GM18868 (cell line): ENCODE results near the gene FAM53B.
"Not testable (repeated sequence)": the region's sequence is repeated elsewhere in the genome, so short reads cannot be mapped to it uniquely, and the experiment has no call there.

Source experiments
- ATAC-seq: cut with Tn5 transposase; IDR thresholded peaks from one replicate; pipeline ENCODE4 v1.9.1; 2021; ENCODE audit warnings: mild to moderate bottlenecking, moderate library complexity; ENCODE audit not compliant: unreplicated experiment

Gene FAM53B

DNA sequence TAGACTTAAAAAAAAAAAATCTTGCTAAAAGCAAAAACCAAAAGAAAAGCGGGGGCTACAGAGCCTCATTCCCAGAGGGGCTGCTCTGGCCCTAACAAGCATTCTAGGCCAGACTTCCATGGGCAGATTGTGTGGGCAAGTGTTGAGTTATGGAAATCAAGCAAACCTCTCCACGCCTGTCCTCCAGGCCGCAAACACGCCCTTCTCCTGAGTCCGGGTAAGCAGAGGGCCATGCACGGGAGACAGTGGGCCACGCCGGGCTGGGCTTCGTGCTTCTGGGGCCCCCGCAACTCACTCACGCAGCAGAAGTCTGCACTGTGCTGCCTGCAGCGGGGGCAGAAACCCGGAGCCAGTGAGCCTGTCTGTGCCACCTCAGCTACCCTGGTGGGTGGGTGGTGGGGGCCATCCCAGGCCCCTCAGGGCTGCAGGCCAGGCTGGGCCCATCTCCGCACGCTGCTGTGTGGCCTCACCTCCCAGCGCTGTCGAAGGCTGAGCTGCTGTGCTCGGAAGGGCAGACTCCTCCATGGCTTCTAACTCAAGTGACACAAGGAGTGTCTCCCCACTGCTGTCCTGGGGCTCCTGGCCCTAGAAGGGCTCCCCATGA is 125.6 kb downstream of the FAM53B start:
- ATAC-seq, result no peak

DNA sequence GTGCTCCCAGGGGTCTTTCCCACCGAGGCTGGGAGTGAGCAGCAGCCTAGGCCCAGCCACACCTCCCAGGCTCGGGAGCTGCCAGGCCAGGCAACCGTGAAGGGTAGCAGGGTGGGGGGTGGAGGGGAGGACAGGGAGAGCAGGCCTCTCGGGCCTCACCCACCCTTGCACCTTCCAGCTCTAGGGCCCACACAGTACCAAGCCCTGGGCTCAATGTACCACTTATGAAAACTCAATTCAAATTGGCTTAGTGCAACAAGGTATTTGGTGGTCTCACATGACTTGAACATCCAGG is 127.4 kb downstream of the FAM53B start:
- no peak for ATAC-seq

DNA sequence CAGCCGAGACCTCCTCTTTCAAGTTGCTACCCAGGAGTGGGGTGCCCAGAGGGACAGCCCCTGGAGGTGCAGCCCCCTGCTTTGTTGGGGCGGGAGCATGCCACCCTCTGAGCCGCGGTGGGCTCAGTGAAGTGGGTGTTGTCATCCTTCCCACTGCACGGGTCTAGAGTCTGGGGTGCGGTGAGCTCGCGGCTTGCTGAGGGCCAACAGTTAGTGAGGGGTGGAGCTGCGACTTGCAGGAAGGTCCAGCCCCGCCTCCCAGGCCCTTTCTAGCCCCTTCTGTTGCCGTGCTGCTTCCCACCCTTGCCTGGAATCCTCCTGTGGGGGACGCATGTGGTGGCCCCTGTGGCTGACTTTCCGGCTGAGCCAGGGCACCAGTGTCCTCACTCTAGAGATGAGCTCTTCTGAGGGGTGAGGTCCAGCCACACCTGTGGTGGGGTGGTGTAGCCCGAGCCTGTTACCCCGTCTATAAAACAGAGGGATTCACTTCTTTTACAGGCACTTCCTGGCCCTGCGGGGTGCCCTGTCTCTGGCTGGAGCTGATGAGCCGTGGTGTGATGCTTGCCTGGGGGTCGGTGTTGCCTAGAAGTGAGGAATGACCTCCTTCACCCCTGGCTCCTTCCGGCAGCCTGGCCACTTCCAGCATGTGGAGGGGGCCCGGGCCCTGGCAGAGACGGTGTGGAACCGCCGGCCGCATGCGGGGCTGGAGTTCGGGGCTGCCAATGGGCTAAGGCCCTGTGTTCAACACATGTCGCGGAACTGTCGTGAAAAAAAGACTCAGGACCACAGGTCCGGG is 127.9 kb downstream of the FAM53B start:
- no peak for ATAC-seq

DNA sequence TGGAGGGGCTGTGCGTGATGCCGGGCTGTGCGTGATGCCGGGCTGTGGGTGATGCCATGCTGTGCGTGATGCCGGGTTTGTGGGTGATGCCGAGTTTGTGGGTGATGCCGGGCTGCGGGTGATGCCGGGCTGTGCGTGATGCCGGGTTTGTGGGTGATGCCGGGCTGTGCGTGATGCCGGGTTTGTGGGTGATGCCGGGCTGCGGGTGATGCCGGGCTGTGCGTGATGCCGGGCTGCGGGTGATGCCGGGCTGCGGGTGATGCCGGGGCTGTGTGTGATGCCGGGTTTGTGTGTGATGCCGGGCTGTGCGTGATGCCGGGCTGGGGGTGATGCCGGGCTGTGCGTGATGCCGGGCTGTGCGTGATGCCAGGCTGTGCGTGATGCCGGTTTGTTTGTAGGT is 128.9 kb downstream of the FAM53B start:
- ATAC-seq, result no peak

DNA sequence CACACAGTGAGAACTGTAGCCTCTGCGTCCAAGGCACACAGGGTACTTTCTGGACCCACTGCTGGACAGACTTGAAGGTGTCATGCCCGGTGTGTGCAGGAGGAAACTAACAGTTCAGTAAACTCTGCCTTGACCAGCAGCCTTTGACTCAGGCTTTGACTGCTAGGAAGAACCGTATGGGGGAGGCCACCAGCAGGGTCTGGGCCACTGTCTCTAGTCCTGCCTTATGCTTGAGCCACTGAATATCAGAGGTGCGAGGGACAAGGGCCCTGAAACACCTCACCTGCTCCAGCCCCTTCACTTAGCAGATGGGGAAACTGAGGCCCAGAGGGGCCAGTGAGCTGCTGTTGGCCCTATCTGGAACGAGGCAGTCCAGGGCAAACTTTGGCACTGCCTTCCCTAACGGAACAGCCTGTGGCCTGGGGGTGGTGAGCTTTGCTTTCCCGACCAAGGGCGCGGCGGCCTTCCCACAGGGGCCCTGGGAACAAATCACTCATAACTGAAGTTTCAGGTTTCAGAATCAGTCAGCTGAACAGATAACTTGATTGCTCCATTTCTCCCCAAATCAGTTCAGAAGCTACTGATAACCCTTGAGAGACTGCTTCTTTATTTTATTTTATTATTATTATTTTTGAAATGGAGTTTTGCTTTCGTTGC is 130.0 kb downstream of the FAM53B start:
- ATAC-seq, result peak; percentile 54

DNA sequence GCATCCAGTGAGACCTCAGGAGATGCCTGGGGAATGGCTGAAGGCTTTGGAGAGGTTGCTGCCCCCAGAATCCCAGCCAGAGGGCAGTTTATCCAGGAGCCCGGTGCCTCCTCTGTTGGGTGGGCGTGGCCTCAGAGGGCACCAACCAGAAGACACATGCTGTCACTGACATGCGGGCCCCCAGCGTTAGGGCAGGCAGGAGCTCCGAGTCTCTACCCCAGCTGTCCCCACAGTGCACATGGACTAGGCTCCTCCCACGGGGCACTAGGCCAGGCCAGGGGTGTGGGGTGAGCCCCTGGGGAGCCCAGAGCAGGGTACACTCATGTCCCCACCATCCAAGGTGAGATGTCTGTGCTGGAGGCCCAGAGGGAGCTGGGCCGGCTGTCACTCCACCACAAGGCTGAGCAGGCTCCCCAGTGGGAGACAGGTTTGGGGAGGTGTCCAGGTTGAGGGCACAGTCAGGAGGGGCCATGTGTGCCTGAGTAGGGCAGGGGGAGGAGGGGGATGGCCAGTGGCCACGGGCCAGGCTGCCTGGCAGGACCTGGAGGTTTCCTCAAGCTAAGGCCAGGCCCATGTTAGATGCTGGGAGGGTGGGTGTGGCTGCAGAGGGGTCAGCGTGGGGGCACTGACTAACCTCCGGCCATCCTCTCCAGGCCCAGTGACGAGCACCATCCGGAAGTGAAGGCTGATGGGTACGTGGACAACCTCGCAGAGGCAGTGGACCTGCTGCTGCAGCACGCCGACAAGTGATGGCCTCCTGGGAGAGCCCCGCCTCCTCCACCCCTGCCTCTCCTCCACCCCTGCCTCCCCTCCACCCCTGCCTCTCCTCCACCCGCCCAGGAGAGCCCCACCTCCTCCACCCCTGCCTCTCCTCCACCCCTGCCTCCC is 131.3 kb downstream of the FAM53B start:
- ATAC-seq, result peak; percentile 32

DNA sequence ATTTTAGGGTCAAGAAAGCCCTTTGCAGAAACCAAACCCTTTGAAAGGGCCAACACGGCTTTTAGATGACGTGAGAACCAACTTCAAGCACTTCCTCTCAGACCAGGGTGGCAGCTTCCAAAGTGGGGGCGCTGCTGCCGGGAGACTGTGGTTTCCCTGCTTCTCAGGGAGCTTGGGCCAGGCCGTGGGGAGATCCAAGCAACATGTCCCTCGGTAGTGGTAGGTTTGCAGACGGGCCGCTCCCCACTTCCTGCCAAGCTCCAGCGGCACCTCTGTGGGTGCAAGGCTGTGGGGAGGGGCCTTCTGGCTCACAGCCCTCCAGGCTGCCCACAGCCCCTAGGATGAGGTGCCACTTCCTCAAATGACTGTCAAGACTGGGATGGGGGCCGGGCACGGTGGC is 132.4 kb downstream of the FAM53B start:
- ATAC-seq, result peak; percentile 40

DNA sequence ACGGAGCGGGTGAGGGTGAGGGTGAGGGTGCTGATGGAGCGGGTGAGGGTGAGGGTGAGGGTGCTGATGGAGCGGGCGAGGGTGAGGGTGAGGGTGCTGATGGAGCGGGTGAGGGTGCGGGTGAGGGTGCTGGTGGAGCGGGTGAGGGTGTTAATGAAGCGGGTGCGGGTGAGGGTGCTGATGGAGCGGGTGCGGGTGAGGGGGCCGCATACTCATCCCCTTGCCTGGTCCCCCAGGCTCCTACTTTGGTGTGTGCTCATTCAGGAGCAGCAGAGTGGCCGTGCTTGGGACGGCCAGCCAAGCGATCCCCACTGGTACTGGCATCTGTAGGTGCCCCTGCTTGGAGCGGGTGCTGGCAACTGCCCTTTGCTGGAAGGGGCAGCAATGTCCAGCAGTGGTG is 133.3 kb downstream of the FAM53B start:
- ATAC-seq, result not testable (repeated sequence)

DNA sequence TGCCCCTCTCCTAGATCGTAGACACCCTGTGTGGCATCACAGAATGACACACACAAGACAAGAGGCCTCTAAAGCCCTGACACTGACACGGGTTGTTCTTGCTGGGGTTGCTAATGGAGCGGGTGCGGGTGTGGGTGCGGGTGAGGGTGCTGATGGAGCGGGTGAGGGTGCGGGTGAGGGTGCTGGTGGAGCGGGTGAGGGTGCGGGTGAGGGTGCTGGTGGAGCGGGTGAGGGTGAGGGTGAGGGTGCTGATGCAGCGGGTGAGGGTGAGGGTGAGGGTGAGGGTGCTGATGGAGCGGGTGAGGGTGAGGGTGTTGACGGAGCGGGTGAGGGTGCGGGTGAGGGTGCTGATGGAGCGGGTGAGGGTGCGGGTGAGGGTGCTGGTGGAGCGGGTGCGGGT is 134.0 kb downstream of the FAM53B start:
- not testable (repeated sequence) for ATAC-seq

DNA sequence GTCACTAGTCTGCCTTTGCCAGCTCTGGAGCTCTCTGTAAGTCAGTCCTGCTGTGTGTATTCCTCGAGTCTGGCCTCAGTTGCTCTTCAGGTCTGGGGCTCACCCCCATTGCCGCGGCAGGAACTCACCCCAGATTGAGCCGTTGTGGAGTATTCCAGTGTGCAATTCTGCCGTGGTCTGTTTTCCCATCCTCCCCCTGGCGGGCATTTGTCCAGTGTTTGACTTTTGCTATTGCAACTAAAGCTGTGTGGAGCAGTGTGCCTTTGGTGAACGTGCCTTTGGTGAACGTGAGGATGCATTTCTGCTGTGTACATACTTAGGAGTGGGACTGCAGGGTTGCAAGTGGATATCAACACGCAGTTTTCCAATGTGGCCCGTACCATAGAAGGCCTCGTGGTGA is 134.5 kb downstream of the FAM53B start:
- ATAC-seq, result no peak

DNA sequence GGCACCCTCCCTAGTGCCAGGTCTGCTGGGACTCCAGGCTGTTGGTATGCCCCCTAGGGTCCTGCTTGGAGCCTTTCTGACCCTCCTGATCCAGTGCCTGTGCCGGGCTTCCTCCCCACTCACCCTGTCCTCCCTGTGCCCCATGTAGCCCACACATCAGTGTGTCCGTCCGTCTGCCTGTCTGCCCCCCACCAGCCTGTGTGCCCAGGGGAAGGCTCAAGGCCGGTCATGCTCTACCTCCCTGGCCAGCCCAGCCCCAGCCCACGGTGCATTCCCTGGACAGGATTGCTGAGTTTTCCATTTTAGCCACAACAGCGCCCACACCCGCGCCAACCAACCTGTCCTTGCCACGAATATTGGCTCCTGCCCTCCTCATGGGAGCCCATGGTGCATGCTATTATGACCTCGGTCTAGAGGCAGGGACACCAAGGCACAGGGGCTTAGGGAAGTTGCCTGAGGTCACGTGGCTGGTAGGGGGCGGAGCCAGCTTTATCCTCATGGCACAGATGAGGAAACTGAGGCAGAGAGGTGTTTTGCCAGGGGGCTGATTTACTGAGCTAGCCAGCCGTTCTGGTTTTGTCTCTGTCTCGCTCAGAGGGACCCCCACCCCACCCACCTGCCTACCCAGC is 136.0 kb downstream of the FAM53B start:
- no peak for ATAC-seq

DNA sequence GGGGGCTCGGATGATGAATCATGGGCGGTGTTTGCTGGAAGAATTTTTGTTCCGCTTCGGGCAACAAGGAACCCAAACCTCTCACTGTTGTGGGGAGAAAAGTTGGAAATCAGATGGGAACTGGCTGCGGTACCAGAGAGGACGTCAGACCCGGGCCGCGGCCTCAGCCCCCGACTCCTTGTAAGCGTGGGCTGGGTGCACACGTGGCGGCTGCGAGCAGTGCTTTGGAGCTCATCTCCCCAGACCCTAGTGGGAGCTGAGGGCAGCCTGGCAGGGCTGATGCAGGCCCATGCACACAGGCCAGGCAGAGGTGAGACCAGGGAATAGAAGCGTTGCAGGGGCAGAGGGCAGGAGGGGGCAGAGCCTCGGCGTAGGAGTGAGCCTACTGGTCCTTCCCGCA is 136.5 kb downstream of the FAM53B start:
- no peak for ATAC-seq

DNA sequence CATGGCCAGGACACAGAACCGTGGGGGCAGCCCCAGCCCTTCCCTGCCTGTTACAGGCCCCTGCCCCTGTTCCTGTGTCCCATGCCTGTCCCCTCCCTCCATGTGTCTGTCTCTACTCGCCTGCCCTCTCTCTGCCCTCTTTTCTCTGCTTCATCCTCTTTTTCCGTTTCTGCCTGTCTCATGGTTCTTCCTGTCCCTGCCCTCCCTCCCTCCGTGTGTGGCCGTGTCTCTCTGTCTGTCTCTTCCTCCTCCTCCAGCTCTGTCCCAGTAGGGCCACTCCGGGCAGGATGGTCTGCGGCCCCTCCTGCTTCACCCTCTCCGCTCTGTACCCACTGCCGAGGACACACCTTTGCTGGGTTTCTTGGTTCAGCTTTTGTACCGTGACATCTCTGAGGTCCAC is 137.4 kb downstream of the FAM53B start:
- no peak for ATAC-seq

DNA sequence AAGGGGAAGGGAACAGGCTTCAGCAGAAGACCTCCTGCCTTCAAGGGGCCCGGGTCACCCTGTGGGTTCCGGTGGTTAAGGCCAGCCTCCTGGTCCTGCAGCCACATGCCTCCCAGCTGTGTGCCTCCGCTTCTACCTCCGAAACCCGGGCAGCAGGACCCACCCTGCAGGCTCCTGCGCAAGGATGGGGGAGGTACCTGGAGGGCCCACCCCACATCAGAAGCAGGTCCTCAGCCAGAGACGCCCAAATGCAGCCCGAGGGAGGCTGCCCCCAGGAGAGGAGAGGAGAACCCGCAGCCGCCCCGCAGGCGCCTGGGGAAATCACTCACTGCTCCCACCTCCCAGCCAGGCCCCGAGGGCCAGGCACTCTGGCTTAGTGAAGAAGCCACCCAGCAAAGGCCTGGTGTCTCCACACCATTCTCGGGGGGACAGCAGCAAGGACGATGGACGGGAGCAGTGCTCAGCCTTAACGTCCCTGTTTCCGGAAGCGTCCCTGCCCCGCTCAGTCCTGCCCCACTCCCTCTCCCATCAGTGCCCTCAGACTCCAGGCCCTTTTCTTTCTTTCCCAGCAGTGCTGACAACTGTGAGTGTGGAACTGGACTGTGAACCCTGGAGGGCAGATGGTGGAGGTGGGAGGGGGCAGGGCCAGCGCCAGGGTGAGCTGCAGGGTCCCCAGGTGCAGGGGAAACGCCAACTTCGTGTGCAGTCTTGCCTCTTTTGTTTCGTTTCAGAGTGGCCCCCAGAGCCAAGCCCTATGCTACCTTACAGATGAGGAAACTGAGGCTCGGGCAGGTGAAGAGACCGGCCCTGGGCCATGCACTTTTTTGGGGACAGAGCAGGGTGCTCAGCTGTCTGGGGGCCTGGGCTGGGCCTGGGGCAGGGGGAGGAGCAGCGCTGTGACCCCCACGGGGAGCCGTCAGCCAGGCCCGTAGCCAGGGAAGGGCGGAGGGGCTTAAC is 138.0 kb downstream of the FAM53B start:
- ATAC-seq, result no peak

DNA sequence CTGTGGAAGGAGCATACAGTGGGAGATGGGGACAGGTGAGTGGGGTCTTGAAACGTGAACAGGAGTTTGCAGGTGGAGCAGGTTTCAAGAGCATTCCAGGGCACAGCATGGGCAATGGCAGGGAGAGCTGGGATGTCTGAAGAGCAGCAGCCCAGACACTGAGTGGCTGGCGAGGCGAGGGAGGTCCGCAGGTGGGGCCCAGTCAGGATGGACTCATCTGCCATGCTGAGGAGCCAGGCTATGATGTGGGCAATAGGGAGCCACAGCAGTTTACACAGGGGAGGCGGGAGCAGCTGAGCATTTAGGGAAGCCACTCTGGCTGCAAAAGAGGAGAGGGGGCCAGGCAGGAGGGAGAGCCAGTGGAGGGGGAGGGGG is 138.7 kb downstream of the FAM53B start:
- ATAC-seq, result no peak

DNA sequence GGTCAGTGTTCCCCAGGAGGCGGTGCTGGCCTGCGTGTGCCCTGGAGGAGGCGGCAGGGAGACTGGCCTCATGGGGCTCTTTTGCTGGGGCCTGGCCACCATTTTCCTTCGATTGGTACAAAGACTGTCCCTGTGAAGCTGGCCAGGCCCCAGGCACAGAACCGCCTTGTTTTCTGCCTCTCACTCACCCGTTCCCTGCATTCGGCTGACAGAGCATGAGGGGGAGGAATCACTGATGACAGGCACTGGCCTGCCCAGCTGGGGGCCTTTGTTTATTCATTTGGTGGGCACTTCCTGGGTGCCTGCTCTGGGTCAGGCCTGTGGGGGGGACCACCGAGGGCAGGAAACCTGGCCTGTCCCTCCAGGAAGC is 139.2 kb downstream of the FAM53B start:
- no peak for ATAC-seq

DNA sequence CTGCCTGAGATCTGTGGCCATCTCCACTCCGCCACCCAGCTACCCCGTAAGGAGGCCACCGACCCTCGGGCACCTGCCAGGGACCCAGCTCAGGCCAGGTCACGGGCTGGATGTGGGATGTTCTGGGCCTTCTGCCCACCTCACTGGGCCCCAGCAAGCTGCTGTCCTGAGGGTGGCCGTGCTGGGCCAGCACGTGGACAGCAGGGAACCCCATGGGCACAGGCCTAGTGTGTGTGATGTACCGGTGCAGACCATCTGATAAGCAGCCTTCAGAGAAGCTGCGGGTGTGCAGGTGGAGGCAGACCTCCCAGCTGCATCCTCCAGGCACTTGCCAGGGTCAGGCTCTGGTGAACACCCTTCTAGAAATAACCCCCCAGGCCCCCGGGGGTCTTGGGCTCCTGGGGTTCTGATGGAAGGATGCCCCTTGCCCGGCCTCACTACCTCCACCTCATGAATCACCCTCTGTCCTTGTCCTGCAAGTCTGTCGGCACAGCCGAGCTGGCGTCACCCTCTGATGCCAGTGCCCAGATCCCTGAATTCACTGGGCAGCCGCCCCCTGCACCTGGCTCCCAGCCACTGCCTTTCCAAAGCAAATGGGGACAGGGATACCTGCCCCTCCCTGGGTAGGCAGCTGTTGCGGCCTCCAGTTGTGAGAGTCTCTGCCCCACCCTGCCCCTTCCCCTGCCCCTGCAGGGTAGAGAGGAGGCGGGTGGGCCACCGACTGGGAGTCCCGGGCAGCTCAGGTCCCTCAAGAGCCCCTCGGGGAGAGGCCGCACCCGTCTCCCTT is 139.8 kb downstream of the FAM53B start:
- no peak for ATAC-seq

DNA sequence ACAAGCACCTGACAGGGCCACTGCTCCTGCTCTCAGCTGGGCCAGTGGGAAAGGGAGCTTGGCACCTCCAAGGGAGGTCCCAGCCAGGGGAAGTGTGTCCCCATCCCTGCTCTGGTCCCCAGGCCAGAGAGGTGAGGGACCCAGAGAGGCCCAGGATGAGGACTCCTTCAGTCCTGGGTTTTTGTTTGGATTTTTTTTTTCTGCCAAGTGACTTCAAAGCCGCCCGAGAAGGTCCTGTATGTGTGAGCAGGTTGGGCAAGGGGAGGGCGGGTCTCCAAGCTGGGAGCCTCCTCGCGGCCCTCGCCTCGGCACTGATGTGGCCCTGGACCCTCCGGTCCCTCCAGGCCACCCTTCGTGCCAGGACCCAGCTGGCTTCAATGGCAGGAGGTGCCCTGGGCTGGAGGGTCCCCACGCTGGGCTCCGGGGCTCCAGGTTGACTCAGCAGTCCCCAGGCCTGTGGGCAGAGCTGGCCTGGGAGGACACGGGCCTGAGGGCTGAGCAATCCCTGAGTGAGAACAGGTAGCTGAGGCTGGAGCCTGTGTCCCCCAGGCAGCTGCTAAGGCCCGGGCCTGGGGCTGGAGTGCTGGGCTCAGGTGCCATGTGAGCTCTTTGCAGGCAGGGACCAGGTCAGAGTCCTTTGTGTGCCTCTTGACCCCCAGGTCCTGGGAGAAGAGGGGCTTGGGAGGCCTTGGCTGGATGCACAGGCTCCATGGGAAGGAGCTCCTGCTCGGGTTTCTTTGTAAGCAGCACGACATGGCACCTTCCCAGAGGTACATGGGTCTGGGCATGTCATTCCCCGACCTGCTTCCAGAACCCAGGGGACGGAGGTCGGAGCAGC is 140.6 kb downstream of the FAM53B start:
- no peak for ATAC-seq
